Activated B cell treated with CpG ODN at 0.5 μM for 24 hours (primary cell): ENCODE measurements around the gene UBFD1. TPM values are rescaled to one million over a fixed set of nuclear protein-coding genes. Genes with fewer than 3 reads are reported as not detected.
A peak's percentile ranks its signal among the peaks of the same experiment; 100 is the strongest.

Experiments
- ATAC-seq: fragments of 200-7000 bp; cut with Tn5 transposase; one replicate; pipeline ENCODE4 v1.10.0; 2021; ENCODE audit warnings: low read depth, mild to moderate bottlenecking, moderate library complexity
- CTCF ChIA-PET: fragments of 350-600 bp; sonication (Branson Sonifier 250); formaldehyde crosslinking; loops from one replicate; lab custom pipeline; 2021; ENCODE audit warnings: antibody characterized with exemption; lab: Charles Lee
- POLR2A ChIA-PET: fragments of 350-600 bp; sonication (Branson Sonifier 250); formaldehyde crosslinking; loops from one replicate; lab custom pipeline; 2021; ENCODE audit warnings: antibody characterized with exemption; lab: Charles Lee
- DNase-seq: peaks from one replicate; pipeline ENCODE4 v3.0.0; 2022
- H3K27ac Mint-ChIP-seq: one replicate; pipeline ENCODE4 v1.8.0; 2020; ENCODE audit warnings: mixed read lengths
- H3K27me3 Mint-ChIP-seq: one replicate; pipeline ENCODE4 v1.8.0; 2021; ENCODE audit warnings: mixed read lengths
- H3K36me3 Mint-ChIP-seq: one replicate; pipeline ENCODE4 v1.8.0; 2021; ENCODE audit warnings: low read depth, mixed read lengths
- H3K4me1 Mint-ChIP-seq: one replicate; pipeline ENCODE4 v1.8.0; 2021; ENCODE audit warnings: mixed read lengths
- H3K4me3 Mint-ChIP-seq: one replicate; pipeline ENCODE4 v1.8.0; 2020; ENCODE audit warnings: mild to moderate bottlenecking, mixed read lengths
- H3K9me3 Mint-ChIP-seq: one replicate; pipeline ENCODE4 v1.8.0; 2020; ENCODE audit warnings: mixed read lengths
- intact Hi-C: fragments of 100-400 bp; cut with micrococcal nuclease; formaldehyde crosslinking; loops from one replicate; pipeline ENCODE4 v1.15.1; 2024
- total RNA-seq: library from RNA; stranded (reverse); gene quantifications from 2 replicates; pipeline ENCODE4 v1.2.3, GENCODE V29; 2022
- TF ChIP-seq, protein P1 (sequence below): fragments of 200-600 bp; IDR thresholded peaks from one replicate; pipeline ENCODE4 v1.8.0; 2022; ENCODE audit warnings: antibody characterized with exemption, mild to moderate bottlenecking

UBFD1 gene
- total RNA-seq, 1 donor from 2014 or later = 52.2 TPM

GRCh38 chr16:23587726-23588125 lies 30.2 kb downstream of the UBFD1 start:
- peaks cover 5% of the 10 kb centered on the region for H3K4me1 Mint-ChIP-seq
- TF ChIP-seq, protein P1, sequence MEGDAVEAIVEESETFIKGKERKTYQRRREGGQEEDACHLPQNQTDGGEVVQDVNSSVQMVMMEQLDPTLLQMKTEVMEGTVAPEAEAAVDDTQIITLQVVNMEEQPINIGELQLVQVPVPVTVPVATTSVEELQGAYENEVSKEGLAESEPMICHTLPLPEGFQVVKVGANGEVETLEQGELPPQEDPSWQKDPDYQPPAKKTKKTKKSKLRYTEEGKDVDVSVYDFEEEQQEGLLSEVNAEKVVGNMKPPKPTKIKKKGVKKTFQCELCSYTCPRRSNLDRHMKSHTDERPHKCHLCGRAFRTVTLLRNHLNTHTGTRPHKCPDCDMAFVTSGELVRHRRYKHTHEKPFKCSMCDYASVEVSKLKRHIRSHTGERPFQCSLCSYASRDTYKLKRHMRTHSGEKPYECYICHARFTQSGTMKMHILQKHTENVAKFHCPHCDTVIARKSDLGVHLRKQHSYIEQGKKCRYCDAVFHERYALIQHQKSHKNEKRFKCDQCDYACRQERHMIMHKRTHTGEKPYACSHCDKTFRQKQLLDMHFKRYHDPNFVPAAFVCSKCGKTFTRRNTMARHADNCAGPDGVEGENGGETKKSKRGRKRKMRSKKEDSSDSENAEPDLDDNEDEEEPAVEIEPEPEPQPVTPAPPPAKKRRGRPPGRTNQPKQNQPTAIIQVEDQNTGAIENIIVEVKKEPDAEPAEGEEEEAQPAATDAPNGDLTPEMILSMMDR = no peak
- intact Hi-C loops = no loop called here
- POLR2A ChIA-PET = no interaction called here
- no peak overlapping the region for H3K4me3 Mint-ChIP-seq
- H3K27ac Mint-ChIP-seq = no peak overlapping the region
- no peak for ATAC-seq
- peaks cover 84% of the 10 kb centered on the region for H3K36me3 Mint-ChIP-seq
- DNase-seq = no peak
- no peaks in the 10 kb centered on the region for H3K27me3 Mint-ChIP-seq
- CTCF ChIA-PET = interaction anchor here (1.2 kb wide), 1 partner anchor 9 kb away, joined by 3 read pairs; no protein-coding TSS in a partner anchor
- no peaks in the 10 kb centered on the region for H3K9me3 Mint-ChIP-seq

DNA sequence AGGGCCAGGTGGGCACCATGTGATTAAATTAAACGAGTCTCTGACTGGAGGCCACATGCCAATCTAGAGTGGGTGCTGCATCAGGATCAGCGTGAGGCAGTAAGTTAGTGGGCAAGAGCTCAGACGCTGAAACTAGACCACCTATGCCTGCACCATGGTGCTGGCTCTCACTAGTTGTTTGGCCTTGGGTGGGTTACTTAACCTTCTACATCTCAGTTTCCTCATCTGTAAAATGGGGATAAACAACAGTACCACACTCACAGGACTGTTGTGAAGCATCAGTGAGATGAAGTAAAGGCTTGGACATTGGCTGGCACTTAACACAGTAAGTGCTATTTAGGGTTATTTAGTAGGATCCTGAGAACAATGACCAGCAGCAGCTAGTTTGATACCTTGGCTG lies 32.7 kb downstream of the UBFD1 start:
- DNase-seq = no peak
- H3K9me3 Mint-ChIP-seq = no peaks in the 10 kb centered on the region
- CTCF ChIA-PET = no interaction called here
- peaks cover 73% of the 10 kb centered on the region for H3K36me3 Mint-ChIP-seq
- TF ChIP-seq, protein P1 = no peak
- no peak overlapping the region for H3K4me3 Mint-ChIP-seq
- H3K27me3 Mint-ChIP-seq = no peaks in the 10 kb centered on the region
- POLR2A ChIA-PET = interaction anchor here (0.5 to 0.7 kb wide), 3 partner anchors 28 to 944 kb away, joined by 4 to 6 read pairs (median 4); no protein-coding TSS in a partner anchor
- H3K4me1 Mint-ChIP-seq = peaks cover 15% of the 10 kb centered on the region
- H3K27ac Mint-ChIP-seq = no peak overlapping the region
- no peak for ATAC-seq
- intact Hi-C loops = no loop called here

GRCh38 chr16:23594186-23594585 lies 36.7 kb downstream of the UBFD1 start:
- no peaks in the 10 kb centered on the region for H3K9me3 Mint-ChIP-seq
- no peak overlapping the region for H3K4me3 Mint-ChIP-seq
- intact Hi-C loops = no loop called here
- H3K36me3 Mint-ChIP-seq = peaks cover 39% of the 10 kb centered on the region
- no peaks in the 10 kb centered on the region for H3K27me3 Mint-ChIP-seq
- no peak overlapping the region for H3K27ac Mint-ChIP-seq
- DNase-seq = no peak
- ChIA-PET CTCF (no interaction called here), POLR2A (no interaction called here)
- ATAC-seq = no peak
- H3K4me1 Mint-ChIP-seq = peaks cover 28% of the 10 kb centered on the region
- TF ChIP-seq, protein P1 = no peak

GRCh38 chr16:23595246-23595950 lies 37.9 kb downstream of the UBFD1 start:
- Mint-ChIP-seq H3K27ac (no peak overlapping the region), H3K36me3 (peaks cover 31% of the 10 kb centered on the region), H3K4me1 (peaks cover 28% of the 10 kb centered on the region), H3K4me3 (peak overlapping the region; percentile 88), H3K9me3 (no peaks in the 10 kb centered on the region), H3K27me3 (no peaks in the 10 kb centered on the region)
- no peak for DNase-seq
- ChIA-PET POLR2A (interaction anchor here (2.1 kb wide), 1 partner anchor 38 kb away, joined by 15 read pairs; the partner anchor contains the start of genes EARS2 and UBFD1), CTCF (no interaction called here)
- TF ChIP-seq, protein P1 = no peak
- no peak for ATAC-seq
- intact Hi-C loops = no loop called here
